Upper lobe of left lung (tissue), 6 donors: ENCODE data around the gene ZNG1A. TPM values are rescaled to one million over a fixed set of nuclear protein-coding genes. Genes with fewer than 3 reads are reported as not detected.
"Not testable (repeated sequence)": the region's sequence is repeated elsewhere in the genome, so short reads cannot be mapped to it uniquely, and the experiment has no call there.

ENCODE experiments used
- ATAC-seq, 2 donors: fragments of 200-7000 bp; cut with Tn5 transposase; one replicate each; pipeline ENCODE4 v1.9.1; 2022; ENCODE audit warnings: mild to moderate bottlenecking in 2 of 2, moderate library complexity in 2 of 2; ENCODE audit not compliant: low FRiP score in 2 of 2
- DNase-seq, 2 donors: peaks; one replicate each; pipeline ENCODE4 v3.0.0-alpha.2; 2019 to 2020
- H3K27ac ChIP-seq, 4 donors: fragments of 200-600 bp; sonication (generic); one replicate each; pipeline ENCODE4 v1.5.1; 2016 to 2019
- H3K27me3 ChIP-seq, 4 donors: fragments of 200-600 bp; sonication (generic); one replicate each; pipeline ENCODE4 v1.5.1; 2017 to 2019
- H3K36me3 ChIP-seq, 4 donors: fragments of 200-600 bp; sonication (generic); one replicate each; pipeline ENCODE4 v1.5.1; 2016 to 2019
- H3K4me1 ChIP-seq, 4 donors: fragments of 200-600 bp; sonication (generic); one replicate each; pipeline ENCODE4 v1.5.1; 2018 to 2019
- H3K4me3 ChIP-seq, 4 donors: fragments of 200-600 bp; sonication (generic); one replicate each; pipeline ENCODE4 v1.5.1; 2017 to 2019; ENCODE audit warnings: mild to moderate bottlenecking in 2 of 4, moderate library complexity in 1 of 4
- H3K9me3 ChIP-seq, 4 donors: fragments of 200-600 bp; sonication (generic); one replicate each; pipeline ENCODE4 v1.5.1; 2018 to 2019
- WGBS, 2 donors: methylation state at CpG; one replicate each; pipeline ENCODE4 v1.1.5; 2017 to 2018; 5-methylcytosine and 5-hydroxymethylcytosine counted together
- total RNA-seq, 6 donors: library from RNA; depleted of rRNA in 4 of 6; stranded (reverse); fragments of >200 nt in 4 of 6; gene quantifications; one replicate each; pipeline versions ENCODE4 v1.1.0 to v1.2.1, GENCODE V29; 2016 to 2021
- donor health status: DM: no; HTN: no; CAD: no; lungs with moderate emphysema.
- donor health status: DM: no; HTN: yes; CAD: no; lungs with severe emphysema.

ZNG1A gene
- total RNA-seq, 6 donors from 2014 or later = 18.0 to 47.1 (median 37.0) TPM

- DNase-seq = peak in 1 of 2 donors; percentile 82
- H3K4me3 ChIP-seq, H3K36me3 ChIP-seq, H3K27ac ChIP-seq, H3K9me3 ChIP-seq, ATAC-seq: not testable (repeated sequence)
- 7 to 10% methylated on average over 9 to 11 of the region's 71 CpGs for WGBS, 2 donors
- peaks cover 14 to 28% (median 22%) of the 10 kb centered on the region in 4 donors for H3K4me1 ChIP-seq
- peaks cover 0 to 37% (median 14%) of the 10 kb centered on the region in 4 donors for H3K27me3 ChIP-seq
Observed at GRCh38 chr9:117144-117994, 61.5 kb downstream of the ZNG1A start.

DNA sequence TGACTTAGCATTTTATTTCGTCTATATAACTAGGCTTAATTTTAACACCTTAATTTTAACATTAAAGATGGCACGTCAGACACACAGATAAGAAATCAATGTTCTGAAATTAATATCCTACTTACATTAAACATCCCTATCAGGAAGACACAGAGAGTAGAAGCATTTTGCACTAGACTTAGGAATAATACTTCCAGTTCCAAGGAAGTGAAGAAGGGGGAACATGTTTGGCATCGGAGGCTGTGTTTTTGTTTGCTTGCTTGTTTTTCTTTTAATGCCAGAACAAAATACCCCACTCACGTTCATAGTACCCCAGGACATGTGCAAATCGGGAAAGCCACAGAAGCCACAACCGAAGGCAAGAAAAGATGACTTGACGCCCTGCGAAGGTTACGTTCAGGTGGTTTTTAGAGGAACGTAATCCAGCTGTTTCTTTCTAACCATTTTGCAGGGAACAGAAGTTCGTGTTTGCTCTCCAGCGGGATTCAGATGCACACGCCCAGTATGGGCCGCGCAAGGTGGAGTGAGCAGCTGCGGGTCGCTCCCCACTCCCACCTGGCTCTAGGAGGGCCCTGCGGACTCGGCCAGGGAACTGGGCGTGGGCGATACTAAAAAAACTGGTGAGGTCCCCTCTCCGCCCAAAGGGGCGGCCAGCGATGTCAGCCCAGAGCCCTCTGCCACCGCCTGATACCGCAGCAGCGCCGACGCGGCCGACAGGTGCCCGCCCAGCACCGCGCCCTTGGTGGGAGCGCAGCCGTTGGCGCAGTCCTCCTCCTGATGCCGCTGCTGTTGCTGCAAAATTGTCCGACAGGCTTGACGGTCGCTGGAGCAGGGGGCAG lies 62.4 kb downstream of the ZNG1A start:
- ATAC-seq, H3K9me3 ChIP-seq, H3K27ac ChIP-seq, H3K36me3 ChIP-seq, H3K4me3 ChIP-seq: not testable (repeated sequence)
- Histone ChIP-seq H3K4me1 (peaks cover 14 to 28% (median 22%) of the 10 kb centered on the region in 4 donors), H3K27me3 (peaks cover 0 to 37% (median 14%) of the 10 kb centered on the region in 4 donors)
- 17% methylated on average over 10 to 41 of the region's 41 CpGs for WGBS, 2 donors
- peak in 1 of 2 donors; percentile 51 for DNase-seq

DNA sequence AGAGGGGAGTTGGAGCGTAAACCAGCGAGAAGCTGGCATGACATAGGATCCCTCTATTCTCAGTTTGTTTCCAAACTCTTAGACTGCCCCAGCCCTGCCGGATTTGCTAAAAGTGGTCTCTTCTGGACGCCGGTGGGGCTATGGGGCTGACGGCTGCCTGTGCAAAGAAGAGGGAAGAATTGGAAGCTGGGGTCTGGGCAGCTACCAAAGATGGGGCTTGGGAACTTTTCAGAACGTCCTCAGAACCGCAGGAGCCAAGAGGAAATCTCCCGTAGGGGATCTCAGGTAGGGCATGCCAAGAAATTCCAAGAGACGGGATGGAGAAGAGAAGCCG lies 63.8 kb downstream of the ZNG1A start:
- not testable (repeated sequence) for H3K9me3 ChIP-seq, ATAC-seq, H3K27ac ChIP-seq, H3K36me3 ChIP-seq, DNase-seq
- H3K4me3 ChIP-seq = peak overlapping the region in 1 of 4 donors; percentile 55
- peaks cover 0 to 37% (median 14%) of the 10 kb centered on the region in 4 donors for H3K27me3 ChIP-seq
- WGBS, 2 donors = 13 to 15% methylated on average over 10 to 11 of the region's 11 CpGs
- H3K4me1 ChIP-seq = peaks cover 14 to 28% (median 22%) of the 10 kb centered on the region in 4 donors

DNA sequence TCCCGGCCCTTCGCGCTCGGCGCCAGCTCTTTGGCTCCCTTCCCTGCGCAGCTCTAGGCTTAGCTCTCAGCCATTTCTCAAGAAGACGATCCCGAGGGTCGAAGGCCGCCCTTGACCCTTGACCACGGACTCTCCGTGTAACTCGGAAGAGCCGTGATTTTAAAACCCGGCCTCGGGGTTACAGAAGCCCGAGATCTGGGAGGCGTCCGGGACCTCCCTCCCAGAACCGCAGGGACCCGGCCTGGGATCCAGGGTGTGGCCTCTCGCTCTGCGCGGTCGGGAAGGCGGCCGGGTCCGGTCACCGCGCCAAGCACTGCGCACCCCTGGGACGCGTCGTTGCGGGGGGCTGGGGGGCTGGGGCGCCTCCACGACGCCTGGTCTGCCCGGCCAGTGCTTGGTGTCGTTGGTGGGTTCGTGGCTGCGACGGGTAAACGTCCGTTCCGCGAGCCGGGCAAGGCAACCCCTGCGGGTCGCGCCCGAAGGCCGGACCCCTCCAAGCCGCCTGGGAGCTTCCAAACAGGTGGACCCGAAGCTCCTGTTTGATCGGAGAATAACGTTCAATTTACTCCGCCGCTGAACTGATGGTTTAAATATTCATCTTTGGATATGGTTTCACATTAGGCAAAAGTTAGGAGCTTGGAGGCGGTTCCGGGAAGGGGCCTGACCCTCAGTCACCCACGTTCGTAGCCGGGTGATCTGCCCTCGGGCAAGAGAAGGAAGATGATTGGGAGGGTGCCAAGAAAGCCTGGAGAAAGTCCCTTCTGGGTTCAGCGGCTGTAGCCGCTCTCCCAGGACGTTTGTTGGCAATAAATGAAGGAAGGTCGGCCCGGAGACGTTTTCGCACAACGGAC lies 64.4 kb downstream of the ZNG1A start:
- DNase-seq (peak in 1 of 2 donors; percentile 83), ATAC-seq (peak; percentile 58 to 71)
- not testable (repeated sequence) for H3K27ac ChIP-seq, H3K36me3 ChIP-seq, H3K9me3 ChIP-seq
- H3K4me3 ChIP-seq = peak overlapping the region in 3 of 4 donors; percentile 40 to 55 (median 49)
- peaks cover 0 to 37% (median 14%) of the 10 kb centered on the region in 4 donors for H3K27me3 ChIP-seq
- peaks cover 14 to 28% (median 22%) of the 10 kb centered on the region in 4 donors for H3K4me1 ChIP-seq
- WGBS, 2 donors = 5 to 8% methylated on average over 19 to 40 of the region's 73 CpGs

- peak; percentile 59 to 78 for ATAC-seq
- H3K27me3 ChIP-seq = peaks cover 0 to 37% (median 14%) of the 10 kb centered on the region in 4 donors
- H3K4me3 ChIP-seq = peak overlapping the region; percentile 13 to 55 (median 44)
- H3K9me3 ChIP-seq, H3K36me3 ChIP-seq, H3K27ac ChIP-seq: not testable (repeated sequence)
- DNase-seq = peak in 1 of 2 donors; percentile 87
- H3K4me1 ChIP-seq = peaks cover 14 to 28% (median 22%) of the 10 kb centered on the region in 4 donors
- WGBS, 2 donors = 0 to 4% methylated on average over 10 to 88 of the region's 111 CpGs
Observed at GRCh38 chr9:113468-114266, 65.2 kb downstream of the ZNG1A start.

DNA sequence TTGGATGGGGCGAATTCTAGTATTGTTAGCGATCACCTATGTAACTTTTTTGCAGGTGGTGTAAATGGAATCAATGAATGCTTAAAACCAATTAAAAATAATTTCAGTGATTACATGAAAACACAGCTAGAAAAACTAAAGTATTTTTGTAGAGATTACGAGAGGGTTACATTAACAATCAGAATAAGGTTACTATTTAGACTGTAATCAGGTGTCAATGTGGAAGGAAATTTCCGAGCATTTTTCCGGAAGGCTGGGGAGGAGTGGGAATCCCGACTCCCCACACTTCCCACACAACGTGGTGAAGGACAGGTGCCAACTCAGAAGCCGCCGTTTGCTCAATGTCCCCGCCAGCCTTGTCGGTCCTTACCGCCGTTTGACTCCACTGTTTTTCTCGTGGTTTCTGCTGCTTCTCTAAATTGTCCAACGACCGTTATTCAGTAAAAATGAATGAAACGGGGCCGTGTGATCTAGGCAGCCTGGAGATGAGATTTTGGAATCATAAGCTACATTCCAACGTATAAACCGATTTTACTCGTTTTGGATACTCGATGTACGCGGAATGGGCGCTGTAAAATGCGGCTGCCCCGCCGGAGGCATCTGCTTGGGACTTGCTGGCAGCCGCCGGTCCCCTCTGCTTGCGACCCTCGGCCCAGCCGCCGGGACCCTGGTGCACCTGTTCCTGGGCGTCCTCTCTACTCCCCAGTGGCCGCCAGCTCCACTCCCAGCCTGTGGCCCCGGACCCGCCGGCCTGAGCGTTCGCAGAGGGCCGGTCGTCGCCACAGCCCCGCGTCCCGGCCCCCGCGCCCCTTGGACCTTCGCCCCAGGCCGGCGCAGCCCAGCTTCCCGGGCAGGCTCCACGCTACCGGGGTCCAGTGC lies 66.0 kb downstream of the ZNG1A start:
- peak overlapping the region in 3 of 4 donors; percentile 40 to 55 (median 49) for H3K4me3 ChIP-seq
- not testable (repeated sequence) for ATAC-seq, H3K36me3 ChIP-seq, DNase-seq, H3K27ac ChIP-seq, H3K9me3 ChIP-seq
- 16 to 23% methylated on average over 18 to 29 of the region's 55 CpGs for WGBS, 2 donors
- H3K27me3 ChIP-seq = peaks cover 0 to 37% (median 14%) of the 10 kb centered on the region in 4 donors
- peaks cover 14 to 28% (median 22%) of the 10 kb centered on the region in 4 donors for H3K4me1 ChIP-seq

DNA sequence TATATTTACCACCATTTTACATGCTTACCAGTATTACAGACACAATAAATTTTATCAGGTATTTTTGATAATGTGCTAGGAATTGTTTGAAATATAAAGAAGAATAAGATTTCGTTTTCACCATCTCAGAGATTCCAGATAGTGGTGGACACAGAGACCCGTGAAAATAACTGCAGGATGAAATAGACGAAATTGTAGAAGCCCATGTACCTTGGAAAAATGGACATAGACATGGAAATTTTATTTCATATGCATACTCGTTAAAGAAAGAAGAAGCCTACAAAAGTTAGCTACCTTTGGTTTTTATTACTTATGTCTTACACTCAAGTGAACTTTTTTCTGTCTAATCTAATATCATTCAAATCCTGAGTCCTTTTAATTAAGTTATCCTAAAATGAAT lies 68.2 kb downstream of the ZNG1A start:
- not testable (repeated sequence) for H3K27ac ChIP-seq, H3K4me3 ChIP-seq, H3K36me3 ChIP-seq, H3K9me3 ChIP-seq, ATAC-seq, DNase-seq
- 34 to 49% methylated on average over 3 to 4 of the region's 4 CpGs for WGBS, 2 donors
- Histone ChIP-seq H3K4me1 (peaks cover 14 to 23% (median 19%) of the 10 kb centered on the region in 4 donors), H3K27me3 (peaks cover 0 to 25% (median 12%) of the 10 kb centered on the region in 4 donors)

GRCh38 chr9:109540-109939 lies 69.3 kb downstream of the ZNG1A start:
- H3K9me3 ChIP-seq, H3K36me3 ChIP-seq, H3K4me3 ChIP-seq, H3K27ac ChIP-seq, ATAC-seq, DNase-seq: not testable (repeated sequence)
- Histone ChIP-seq H3K27me3 (peaks cover 0 to 21% (median 10%) of the 10 kb centered on the region in 4 donors), H3K4me1 (peaks cover 7 to 16% (median 14%) of the 10 kb centered on the region in 4 donors)
- 0 to 49% methylated on average over 2 to 7 of the region's 8 CpGs for WGBS, 2 donors

DNA sequence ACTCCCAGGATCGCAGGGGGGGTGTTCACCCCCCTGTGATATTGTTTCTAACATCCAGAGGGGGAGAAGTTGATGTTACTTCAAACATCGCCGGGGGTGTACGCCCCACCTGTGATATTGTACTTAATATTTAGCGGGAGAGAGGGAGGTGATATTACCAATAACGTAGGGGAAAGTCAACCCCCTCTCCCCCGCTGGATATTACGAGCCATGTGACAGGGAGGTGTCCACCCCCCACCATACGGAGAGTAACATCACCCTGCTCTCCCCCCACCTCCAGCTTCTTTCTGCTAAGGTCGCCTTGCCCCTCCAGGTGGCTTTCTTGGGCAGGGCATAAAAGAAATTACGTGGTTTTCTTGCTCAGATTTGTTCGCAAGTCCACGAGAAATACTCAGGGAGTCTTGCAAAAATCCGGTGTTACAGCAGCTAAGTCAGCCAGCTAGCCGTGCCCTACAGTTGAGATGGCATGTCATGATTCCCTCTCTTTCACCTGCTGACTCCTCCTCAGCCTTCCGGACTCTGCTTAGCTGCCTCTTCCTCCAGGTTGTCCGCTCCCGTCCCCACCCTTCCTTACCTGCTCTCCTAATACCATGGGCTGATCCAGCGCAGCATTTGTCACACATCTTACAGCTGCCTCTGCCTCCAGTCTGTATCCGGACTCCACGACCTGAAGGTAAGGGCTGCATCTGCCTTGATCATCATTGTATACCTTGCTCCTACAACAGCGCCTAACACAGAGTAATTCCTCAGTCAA lies 69.9 kb downstream of the ZNG1A start:
- not testable (repeated sequence) for DNase-seq, H3K9me3 ChIP-seq, H3K27ac ChIP-seq, H3K4me3 ChIP-seq, ATAC-seq, H3K36me3 ChIP-seq, H3K4me1 ChIP-seq
- H3K27me3 ChIP-seq = peaks cover 0 to 14% (median 6%) of the 10 kb centered on the region in 4 donors
- WGBS, 2 donors = 19 to 39% methylated on average over 16 to 22 of the region's 22 CpGs

DNA sequence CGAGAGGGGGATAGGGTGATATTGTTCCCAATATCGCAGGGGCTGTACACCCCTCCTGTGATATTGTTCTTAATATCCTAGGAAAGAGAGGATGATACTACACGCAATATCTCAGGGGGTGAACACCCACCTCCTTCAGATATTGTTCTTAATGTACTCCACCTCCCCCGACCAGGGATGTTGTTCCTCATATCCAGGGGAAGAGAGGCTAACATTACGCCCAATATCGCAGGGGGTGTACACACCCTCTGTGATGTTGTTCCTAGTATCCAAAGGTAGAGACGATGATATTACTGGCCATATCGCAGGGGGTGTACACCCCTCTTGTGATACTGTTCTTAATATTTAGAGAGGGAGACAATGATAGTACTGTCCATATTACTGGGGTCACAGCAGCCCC lies 72.9 kb downstream of the ZNG1A start:
- not testable (repeated sequence) for ATAC-seq, H3K27ac ChIP-seq, H3K4me3 ChIP-seq, H3K36me3 ChIP-seq, H3K27me3 ChIP-seq, H3K4me1 ChIP-seq, H3K9me3 ChIP-seq, DNase-seq
- 80 to 84% methylated on average over 8 of the region's 8 CpGs for WGBS, 2 donors
